GM19397 (cell line): ENCODE data around the gene KCNRG.
"Not testable (repeated sequence)": the region's sequence is repeated elsewhere in the genome, so short reads cannot be mapped to it uniquely, and the experiment has no call there.

Experiments
- ATAC-seq: cut with Tn5 transposase; IDR thresholded peaks from one replicate; pipeline ENCODE4 v1.9.1; 2021; ENCODE audit warnings: mild to moderate bottlenecking, moderate library complexity; ENCODE audit not compliant: unreplicated experiment

Gene KCNRG

DNA sequence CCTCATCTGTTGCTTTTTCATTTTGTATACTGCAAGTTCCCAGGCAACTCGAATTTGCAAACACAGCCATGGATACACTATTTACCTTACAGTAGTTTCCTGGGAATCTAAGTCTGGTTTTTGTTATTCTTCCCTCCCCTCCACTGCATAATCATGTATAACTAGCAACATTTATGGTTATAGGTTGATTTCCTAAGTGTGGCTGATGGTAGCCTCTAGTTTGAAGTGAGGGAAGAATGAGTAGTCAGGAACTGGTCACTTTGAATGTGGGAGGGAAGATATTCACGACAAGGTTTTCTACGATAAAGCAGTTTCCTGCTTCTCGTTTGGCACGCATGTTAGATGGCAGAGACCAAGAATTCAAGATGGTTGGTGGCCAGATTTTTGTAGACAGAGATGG, at the start of gene KCNRG:
TSS of gene KCNRG (plus strand) at position 187 of the 400 bp plus-strand sequence. CDS start at position 237, 50 bp downstream.
- no peak for ATAC-seq

DNA sequence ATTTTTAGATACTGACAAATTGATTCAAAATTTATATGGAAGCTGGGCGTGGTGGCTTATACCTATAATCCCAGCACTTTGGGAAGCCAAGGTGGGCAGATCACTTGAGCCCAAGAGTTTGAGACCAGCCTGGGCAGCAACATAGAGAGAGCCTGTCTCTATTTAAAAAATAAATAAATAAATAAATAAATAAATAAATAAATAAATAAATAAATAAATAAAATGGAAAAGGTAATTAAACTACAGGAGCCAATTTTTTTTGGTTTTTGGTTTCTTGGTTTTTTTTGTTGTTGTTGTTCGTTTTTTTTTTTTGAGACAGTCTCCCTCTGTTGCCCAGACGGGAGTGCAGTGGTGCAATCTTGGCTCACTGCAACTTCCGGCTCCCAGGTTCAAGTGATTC, 47.8 kb upstream of the KCNRG start:
- ATAC-seq, result no peak

DNA sequence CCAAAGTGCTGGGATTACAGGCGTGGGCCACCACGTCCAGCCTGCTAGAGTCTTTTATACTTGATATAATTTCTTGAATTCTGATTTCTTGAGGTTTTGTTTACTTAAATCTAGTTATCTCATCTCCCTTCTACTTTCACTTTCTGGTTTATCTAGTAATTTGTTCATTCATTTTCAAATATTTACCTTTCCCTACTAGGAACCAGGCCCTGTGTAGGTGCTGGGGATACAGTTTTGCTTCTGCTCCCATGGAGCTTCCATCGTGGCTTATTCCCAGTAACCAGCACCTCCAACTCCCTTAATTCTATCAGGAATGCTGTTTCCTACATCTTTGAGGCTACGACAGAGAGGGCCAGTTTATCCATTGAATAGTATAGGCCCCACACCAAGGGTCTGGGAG, 42.5 kb upstream of the KCNRG start:
- ATAC-seq, result no peak

- ATAC-seq, result no peak
Observed at GRCh38 chr13:49975826-49976225, 39.4 kb upstream of the KCNRG start.

DNA sequence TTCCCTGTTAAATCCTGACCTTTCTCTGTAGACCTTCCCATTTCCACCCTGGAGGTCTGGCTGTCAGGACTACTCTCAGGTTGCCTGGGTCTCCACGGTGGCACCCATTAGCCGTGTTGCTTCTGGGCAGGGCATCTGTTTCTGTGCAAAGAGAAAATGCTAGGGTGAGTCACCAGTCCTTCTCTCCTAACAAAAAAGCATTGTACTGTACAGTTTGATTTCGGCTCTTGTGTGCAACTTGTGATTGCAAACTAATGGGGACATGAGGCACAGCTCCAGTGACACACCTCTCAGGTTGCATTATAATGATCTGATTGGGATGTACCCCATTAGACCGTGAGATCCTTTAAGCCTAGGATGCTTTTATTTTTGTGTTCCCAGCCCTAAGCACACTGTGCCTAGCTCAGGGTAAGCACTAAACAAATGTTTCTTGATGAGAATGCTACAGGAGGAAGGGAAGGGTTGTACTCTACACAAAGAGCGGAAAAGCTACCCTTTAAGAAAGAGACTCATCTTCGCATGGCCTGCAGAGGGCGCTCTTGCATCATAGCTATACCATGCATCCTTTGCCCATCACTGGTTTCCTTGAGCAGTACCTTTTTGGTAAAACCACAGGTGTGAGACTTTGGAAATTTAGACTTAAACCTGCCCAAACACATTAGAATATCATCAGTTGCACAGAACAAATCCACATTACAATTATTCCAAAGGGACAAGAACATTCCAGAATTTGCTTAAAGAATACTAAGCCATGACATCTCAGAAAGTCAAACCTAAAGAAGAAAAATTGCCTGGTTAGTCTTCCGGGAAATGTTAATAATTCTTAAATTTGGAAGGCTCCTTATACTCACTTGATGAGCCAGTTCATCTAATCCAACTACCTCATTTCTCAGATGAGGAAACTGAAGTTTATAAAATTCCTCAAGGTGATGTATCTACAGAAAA, 38.7 kb upstream of the KCNRG start:
- no peak for ATAC-seq

DNA sequence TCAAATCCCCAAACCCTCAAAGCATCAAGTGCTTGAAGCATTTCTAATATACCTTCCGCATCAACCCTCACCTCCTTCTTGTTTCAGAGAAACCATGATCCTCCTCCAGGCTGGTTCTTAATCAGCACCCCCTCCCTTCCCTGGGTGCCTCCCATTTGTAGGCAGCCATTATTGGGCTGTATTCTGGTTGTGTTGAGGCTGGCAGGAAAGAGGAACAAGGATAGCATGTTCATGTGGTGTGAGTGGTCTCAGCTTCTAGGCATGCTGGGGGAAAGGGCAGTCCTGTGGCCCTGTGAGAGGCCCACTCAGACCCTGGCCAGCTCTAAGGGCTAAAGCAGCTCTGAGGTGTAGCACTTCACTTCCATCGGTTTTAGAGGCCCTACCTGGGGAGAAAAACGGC, 37.3 kb upstream of the KCNRG start:
- no peak for ATAC-seq

DNA sequence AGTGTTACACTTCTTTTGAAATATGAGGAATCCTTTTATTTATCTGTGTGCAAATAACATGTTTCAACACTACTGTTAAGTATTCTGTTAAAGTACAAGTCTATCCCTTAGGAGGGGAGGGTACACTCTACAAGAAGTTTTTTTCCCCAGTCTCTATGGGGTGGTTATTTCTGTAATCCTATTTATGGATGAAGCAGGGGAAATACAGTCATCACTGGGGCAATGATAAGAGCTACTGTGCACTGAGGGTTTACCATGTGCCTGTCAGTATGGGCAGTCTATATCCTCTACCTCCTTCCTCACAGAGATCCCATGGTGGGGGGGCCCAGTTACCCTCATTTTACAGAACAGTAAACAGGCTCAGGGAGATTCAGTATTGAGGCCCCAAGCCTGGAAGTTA, 35.0 kb upstream of the KCNRG start:
- no peak for ATAC-seq

DNA sequence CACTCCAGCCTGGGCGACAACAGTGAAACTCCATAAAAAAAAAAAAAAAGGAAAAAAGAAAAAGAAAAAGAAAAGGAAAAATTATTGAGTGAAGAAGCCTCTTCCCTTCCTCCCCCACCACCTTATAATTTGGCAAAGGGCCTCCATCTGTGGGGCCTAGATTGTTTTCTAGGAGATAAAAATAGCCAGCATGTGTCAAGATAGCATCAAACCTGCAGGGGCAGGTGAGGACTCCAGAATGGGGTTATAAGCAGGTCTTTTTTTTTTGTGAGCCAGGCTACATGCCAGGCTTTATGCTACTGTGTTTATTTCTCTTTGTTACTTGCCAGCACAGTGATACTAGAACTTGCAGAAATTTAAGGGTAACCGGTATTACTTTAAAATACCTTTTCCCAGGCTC, 30.1 kb upstream of the KCNRG start:
- ATAC-seq, result no peak

- no peak for ATAC-seq
Observed at GRCh38 chr13:49986471-49986870, 28.8 kb upstream of the KCNRG start.

- ATAC-seq, result not testable (repeated sequence)
Observed at GRCh38 chr13:49990612-49991011, 24.6 kb upstream of the KCNRG start.

- no peak for ATAC-seq
Observed at GRCh38 chr13:49993111-49993510, 22.1 kb upstream of the KCNRG start.

- ATAC-seq, result no peak
Observed at GRCh38 chr13:49993666-49994065, 21.6 kb upstream of the KCNRG start.

- no peak for ATAC-seq
Observed at GRCh38 chr13:49995625-49996101, 19.6 kb upstream of the KCNRG start.

DNA sequence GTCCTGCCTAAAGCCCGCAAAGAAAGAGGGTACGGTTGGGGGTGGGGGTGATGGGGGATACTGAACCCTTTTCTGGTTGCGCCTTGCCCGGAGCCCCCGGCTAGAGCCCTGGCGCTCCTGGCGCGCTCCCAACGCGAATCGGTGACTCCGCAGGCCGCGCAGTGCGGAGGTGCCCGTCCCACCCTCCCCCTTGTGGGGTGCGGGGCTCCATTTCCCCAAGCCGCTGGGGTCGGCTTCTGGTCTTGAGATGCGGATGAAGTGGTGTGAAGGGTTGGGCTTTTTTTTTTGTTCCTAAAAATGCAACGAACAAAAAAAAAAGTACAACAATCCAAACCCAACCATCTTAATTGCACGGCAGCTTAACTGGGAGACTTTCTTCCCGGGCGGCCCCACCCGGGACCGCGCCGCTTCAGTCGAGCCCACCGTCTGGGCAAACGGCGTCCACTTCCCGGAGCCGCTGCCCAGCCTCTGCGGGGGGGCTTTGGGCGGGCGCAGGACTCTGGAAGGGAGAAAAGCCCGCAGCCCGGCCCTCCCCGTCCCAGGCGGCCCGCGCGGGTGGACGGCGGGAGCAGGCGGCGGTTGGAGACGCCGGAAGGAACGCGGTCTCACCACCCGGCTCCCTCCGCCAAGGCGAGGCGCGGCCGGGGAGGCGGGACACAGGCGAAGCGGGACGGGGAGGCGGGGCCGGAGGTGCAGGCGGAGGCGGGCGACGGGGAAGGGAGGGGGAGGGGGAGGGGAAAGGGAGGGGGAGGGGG, 18.9 kb upstream of the KCNRG start:
- peak; percentile 63 for ATAC-seq

GRCh38 chr13:49996951-49997895, 18.0 kb upstream of the KCNRG start, which contains the start of gene TRIM13:
Gene TRIM13 (plus strand): TSS chr13:49997042. CDS start chr13:50011941, 14,899 bp downstream.
- peak; percentile 68 for ATAC-seq

- no peak for ATAC-seq
Observed at GRCh38 chr13:49997955-49998354, 17.3 kb upstream of the KCNRG start.

DNA sequence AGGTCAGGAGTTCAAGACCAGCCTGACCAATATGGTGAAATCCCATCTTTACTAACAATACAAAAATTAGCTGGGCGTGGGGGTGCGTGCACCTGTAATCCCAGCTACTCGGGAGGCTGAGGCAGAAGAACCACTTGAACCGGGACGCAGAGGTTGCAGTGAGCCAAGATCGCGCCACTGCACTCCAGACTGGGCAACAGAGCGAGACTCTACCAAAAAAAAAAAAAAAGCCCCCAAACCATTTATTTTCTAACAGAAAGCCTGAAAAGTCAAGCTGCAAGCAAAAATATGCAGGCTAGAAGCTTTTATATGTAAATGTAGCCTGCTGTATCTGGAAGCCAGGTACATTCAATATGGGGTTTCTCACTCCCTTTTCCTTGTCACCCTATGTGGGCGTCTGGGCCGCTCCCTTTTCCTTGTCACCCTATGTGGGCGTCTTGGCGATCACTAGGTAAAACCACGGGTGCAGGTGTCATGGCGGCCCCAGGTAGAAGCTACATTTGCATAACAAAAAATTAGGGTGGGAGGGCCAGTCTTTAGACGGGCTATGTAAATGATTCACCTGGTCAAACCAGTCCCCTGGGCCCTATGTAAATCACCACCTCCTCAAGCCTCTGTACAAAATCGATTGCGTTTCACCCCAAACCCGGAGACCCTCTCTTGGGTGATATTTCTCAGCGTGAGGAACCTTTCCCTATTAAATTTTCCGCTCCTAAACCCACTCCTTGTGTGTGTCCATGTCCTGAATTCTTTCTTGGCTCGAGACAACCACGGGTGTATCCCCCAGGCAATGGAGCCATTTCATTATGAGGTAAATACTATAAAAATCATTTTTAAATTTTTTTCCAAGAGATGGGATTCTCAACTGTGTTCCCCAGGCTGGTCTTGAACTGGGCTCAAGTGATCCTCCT, 16.3 kb upstream of the KCNRG start:
- ATAC-seq, result no peak

GRCh38 chr13:50001287-50001686, 14.0 kb upstream of the KCNRG start:
- no peak for ATAC-seq

- no peak for ATAC-seq
Observed at GRCh38 chr13:50006426-50007135, 8.7 kb upstream of the KCNRG start.
